ENCODE measurements around the gene BCL11B.
A peak's percentile ranks its signal among the peaks of the same experiment; 100 is the strongest.

Gene BCL11B

DNA sequence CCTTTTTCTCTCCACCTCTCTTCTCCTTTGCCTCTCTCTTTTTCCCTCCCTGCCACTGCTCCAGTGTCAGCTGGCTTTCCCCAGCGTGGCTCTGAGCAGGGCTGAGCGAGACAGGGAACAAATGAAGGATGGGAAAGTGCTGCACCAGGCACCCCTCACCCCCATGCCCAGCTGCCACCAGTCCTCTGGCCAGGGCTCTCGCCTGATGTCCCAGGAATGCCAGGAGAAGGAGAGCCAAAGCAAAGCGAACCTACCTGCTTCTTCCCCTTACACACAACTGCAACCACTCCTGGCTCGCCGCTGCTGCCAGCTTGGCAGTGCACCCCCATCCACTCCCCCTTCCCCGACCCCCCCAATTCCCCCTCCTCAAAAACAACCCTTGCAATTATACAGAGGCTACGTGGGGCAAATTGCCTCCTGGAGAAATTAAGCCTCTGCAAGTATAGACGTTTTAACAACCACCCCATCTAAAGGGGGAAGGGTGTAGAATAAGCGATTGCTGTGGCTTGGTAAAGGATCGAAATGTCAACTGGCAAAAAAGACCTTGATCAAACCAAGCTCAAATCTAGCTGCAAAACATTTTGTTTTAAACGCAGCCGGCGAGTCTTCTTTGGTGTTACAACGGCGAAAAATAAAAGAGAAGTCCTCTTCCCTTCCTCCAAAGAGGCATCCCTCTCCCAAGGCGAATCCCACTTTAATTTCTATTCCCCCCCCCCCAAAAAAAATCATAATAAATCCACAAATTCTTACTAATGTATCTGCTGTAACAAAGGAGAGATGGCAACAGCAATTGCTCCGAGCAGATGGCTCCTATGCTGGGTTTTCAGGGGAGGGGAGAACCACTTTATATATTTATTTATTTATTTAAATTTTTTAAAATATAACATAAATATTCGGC is 2.9 kb downstream of the BCL11B start:
- DNase-seq: no peak

DNA sequence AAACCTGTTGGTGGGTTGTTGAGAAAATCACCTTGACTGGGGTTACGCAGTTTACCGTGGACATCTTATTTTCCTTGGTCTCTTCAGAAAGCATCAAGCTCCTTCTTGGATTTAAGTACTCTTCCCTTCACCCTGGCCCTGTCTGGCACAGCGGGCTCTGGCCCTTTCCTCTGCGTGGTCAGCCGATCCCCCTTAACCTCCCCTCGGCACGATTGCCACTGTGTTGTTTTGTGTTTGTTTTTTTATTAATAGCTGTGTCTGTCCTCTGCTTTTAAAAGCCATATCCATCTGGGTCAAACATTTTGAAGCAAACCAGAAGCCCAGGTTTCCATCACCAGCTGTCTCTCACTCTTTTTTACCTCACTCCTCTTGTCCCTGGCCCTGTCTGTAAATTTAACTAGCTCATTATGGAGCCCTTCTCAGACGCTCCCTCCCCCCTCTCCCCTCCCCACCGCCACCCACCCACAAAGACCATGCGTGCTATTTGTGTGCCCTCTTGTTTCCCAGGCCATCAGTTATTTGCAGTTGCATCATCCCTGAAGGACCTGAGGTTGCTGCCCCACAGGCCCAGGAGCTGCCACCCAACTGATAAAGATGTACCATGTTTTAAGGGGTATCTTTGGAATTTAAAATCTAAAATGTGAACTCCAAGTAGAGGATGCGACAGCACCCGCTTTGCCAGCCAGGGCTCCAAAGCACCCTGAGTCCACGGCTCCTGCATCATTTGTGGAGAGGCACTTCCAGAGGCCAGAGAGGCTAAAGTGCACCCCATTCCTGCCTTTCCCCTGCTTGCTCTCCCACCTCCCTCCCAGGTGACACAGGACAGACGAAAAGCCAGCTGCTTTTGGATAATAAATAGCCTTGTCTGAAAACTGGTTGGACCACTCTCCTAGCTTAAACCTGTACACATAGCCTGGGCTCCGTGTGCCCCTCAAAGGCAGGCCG is 3.9 kb downstream of the BCL11B start:
- no peak for DNase-seq

DNA sequence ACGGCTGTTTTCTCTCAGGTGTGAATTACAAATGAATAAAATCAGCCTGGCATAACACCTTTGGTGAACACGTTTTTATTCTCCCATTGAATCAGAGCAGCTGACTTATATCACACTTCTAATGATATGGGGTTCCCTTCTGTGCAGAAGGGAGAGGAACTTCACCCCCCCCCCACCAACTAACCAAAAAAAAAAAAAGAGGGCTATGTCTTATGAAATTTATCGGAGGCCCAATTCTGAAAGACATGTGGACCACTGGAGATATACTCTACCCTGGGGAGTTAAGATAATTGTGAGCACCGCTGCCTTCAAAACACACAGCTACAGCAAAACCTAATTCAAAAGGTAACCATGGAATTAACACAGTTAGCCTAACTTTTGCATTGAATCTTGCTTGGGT is 4.6 kb downstream of the BCL11B start:
- DNase-seq: no peak

DNA sequence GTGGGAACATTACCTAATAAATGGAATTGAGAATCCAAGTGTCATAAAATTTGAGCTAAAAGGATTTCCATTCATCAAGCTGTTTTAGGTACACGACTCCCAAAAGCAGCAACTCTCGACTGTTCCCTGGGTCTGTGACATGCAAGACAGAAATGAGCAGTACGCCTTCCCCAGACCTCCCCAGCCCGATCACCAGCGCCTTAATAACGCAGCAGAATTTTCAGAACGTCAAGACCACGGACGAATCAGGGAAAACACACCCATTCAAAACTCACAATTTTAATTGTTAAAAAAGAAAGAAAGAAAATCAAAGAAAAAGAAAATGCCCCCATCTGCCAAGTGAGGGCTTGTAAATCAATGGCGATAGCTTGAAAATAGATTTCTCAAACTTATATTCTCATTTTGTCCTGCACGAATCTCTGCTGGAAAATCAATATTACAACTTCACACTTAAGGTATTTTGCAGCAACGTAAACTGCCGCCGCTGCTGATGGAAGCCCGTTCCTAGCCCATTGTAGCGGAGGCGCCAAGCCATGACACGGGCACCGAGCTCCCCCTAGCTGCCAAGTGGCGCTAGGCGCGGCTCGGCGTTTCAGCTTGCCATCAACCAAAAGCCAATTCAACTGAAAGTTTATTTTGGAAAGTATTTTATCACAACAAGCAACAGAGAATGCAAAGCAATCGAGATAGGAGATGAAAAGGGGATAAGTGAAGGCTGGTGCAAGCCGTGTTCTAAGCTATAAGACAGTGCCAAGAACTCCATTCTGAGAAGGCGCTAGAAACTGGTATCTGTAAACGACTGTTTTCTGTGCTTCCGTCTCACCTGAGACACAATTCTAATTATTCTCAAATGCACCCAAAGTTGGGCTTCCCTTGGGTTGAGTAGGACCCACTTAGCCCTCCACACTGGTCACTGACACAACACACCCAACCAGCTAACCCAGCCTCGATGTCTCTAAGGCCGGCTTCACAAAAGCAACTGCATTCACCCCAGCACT is 5.5 kb downstream of the BCL11B start:
- DNase-seq: peak in 47 of 51 donors; percentile 8 to 83 (median 54)

DNA sequence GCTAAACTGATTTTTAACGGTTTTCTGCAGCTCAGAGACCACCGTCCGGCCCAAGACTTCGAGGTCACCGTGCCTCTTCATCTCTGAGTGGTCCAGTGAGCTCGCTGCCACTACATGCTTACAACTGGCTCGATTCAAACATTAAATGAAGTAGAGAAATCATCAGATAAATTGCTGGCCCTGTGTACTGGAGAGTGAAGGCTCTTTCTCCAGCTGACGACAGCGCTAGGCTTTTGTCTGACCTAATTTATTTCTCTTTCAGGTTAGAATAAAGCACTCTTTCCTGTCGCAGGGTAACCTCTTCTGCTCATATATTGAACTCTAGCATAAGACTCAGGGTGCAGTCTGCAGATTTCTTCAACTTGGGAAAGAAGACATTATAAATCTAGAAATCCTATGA is 6.4 kb downstream of the BCL11B start:
- DNase-seq: no peak

DNA sequence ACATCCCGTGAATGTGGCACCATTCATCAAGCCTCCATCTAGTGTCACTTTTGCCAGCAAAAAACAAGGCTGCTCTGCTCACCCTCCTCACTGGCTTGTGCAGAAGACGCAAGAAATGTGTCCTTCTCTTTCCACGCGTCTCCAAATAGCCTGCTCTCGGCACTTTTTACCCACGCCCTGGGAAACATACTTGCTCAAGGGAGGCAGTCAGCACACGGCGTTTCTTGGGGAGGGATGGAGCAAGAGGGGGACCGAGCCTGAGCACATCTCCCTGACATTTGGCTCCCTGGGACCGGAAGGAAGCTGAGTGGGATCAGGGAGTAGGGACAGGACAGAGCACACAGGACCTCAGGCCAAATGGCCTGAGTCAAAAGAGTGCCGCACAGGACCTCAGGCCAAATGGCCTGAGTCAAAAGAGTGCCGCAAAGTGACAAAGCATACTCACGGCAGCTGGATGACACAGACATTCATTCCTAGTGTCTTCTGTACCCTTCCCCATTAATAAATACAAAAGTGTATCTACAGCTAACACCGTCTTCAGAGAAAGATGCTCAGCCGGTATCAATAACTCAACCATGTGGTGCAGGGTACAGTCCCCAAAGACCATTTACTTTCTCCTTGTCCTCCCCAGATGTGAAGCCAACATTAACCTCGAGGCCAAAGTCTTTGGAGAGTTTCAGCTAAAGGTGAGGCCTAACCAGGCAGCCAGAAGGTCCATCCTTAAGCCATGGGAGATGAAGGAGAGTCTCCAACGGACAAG is 7.1 kb downstream of the BCL11B start:
- no peak for DNase-seq

DNA sequence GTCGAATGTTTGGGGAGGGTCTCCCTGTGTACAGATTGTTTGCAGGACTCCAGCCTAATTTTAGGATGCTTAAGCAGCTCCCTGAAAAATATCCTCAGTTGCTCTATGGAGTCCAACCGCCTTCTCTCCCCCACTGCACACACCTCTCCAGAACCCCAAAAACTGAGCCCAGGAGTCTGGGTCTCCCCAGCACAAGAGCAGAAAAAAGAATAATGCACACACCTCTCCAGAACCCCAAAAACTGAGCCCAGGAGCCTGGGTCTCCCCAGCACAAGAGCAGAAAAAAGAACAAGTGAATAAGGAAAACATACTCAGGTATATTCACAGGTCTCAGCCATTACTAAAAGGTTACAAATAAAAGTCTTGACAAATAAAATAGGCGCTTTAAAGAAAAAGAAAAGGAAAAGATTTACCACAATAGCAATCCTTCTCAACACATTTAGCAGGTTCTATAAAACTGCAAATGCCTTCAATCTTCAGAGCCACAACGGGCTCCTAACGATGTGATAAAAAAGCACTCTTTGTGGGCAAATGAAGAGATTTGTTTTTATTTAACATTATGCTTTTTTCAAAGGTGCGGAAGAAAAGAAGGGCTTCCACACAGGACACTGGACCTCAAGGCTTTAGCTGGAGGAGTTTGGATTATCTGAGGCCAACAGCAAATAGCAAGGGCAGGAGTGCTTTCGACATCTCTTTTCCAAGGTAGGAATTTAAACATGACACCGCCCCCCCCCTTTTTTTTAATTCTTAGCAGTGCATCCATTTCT is 8.2 kb downstream of the BCL11B start:
- no peak for DNase-seq

DNA sequence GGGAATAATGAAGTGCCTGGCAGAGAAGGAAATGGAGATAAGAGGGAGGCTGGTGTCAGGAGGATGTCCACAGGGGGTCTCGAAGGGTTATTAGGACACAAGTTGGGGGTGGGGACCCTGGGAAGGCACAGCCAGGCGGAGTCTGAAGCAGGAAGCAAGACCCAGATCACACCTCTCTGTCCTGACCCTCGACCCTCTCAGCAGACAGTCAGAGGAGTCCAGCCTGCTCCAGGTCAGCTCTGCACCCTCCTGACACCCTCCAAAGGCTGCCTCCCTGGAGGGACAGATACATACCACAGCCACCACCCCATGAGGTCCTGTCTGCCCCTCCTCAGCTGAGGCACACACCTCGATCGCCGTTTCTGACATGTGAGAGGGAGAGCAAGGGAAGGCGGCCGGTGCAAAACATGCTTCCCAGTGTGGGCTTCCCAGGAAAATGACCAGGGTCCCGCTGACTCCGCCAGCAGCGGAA is 9.0 kb downstream of the BCL11B start:
- DNase-seq: no peak

DNA sequence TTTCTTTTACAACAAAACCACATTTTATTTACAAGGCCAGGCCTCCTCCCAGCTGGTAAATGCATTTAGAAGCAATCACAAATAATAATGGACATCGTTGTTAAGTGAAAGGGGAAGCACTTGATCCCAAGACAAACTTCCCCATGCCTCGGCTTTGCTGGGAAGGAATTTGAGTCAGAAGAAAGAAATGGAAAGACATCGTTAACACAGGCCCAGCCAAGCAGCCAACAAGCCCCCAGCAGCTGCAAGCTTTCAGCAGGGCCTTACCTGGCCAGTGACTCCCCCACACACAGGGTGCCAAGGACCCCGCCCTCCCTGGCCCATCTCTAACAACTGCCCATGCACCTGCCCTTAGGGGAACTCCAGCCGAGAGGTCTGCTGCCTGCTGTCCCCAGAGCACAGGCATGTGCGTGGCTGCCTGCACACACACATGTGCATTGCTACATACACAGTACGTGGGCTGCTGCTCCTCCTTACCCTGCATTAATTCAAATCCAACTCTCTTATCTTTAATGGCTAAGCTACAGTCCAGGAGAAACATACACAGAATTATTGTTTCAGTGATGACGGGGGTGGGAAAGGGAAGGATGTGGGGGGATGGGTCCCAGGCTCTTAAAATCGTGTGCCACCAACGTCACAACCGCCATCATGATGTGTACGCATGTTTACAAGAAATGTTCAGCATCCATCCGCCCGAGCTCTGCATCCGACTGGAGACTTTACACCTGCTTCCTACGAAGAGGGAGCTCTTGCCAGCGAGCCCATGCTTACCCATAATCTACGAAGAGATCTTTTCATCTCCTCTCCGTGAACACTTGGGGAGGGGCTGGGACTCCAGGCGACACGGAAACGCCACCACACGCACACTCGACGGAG is 9.8 kb downstream of the BCL11B start:
- DNase-seq: no peak

DNA sequence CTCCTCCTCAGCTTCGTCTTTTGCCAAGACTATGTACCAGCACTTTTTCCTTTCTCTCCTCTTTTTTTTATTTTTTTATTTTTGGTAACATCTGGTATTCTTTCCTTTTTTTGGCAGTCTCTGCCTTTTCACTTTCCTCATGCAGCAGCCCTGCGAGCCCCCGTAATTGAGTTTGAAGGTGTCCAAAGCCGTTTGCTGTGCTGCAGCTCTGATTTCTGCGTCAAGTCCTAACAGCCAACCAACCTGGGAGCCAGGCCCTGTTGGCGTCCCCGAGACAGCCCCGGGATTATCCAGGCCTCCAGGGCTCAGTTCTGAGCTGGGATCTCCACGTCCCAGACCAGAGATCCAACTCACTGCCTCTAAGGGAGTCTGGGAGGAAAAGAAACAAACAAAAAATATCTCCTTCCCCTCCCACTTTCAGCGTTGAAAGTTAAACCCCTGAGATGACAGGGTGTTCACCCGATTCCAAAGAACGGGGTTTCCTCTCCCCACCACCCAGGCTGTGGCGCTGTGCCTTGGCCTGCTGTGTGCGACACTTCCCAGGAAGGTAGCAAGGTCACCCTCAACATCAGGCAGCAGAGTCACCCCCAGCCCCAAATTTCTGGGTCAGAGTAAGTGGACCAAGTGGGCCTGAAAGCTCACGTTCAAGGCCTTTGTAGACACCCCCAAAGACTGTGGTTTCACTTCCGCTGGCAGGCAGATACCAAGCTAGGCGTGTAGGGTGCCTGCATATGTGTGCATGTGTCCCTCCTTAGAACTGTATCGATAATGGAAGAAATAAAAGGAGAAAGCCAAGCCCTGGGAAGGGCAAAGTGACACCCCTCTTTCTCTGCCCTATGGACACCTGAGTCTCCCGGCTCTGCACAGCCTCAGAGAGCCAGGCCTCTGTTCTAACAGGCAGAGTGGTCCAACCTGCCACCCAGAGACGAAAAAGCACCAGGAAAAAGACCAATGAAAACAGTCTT is 11.1 kb downstream of the BCL11B start:
- DNase-seq: no peak

DNA sequence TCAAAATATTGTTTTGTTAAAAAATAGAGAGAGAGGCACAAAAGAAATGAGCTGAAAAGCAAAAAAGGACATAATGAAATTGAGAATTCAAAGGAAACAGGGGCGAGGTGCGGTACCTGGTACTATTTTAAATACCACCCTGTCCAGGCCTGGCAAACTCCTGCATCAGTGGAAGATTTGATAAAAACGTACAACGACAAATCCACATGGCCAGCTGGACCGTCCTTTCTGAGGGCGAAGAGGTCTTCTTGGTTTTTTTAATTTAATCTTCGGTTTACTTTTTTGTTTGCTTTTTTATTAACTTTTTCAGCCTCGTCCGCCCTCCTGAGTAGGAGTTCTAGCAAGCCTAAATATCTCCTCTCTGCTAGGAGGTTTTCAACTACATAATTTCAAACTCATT is 11.9 kb downstream of the BCL11B start:
- DNase-seq: no peak

DNA sequence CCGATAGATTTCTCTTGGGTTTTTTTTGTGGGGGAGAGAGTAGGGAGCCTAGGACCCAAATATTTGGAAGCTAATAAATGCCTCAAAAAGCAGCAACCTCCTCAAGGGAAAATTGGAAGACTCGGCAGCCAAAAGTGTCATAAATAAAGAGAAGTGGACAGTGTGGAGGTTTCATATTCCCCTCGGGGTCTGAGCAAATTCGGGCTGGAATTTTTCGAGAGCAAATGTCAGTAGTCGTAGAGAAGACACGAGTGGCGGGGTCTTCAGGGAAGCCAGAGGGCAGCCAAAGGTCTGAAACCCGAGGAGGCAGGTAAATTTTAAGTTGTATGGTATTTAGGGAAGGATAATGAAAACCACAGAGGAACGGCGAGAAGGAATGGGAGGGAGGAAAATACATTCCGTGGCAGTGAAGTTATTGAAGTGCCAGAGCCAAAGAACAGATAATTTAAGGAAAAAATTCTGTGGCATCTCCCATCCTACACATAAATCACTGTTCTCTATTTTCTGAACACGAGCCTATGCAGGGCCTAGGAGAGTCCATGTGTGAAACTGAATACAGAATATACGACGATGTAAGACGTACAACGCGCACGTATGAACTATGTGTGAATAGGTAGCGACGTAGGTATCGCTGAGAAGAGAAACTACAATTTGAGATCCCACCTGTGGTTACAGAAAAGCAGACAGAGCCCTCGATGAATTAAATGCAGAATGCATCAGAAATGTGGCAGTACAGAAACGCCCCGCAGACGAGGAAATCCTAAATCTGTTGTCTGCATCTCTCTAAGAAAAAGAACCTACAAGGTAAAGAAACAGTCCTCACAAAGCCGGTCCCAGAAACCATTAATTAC is 12.9 kb downstream of the BCL11B start:
- DNase-seq: no peak

DNA sequence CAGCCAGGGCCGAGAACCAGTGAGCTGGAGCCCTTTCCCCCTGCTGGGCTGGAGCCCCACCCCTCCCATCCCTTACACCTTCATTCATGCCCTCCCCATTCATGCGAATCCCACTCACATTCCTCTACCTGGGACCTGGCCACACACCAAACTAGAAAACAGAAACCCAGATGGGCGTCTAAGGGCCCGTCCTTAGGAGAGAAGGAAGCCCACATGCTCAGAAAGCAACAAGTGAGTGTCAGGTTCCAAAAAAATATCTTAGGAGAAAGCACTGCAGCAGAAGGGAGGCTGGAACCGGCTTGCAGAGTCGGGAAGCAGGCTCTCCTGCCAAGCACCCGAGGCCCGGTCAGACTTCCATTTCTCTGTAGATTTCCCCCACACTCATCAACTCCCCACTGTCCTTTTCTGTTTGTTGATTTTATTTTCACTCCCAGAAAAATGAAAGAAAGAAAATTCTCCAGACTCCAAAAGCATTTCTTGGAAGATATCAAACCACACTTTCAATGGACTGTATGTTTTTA is 13.6 kb downstream of the BCL11B start:
- no peak for DNase-seq

DNA sequence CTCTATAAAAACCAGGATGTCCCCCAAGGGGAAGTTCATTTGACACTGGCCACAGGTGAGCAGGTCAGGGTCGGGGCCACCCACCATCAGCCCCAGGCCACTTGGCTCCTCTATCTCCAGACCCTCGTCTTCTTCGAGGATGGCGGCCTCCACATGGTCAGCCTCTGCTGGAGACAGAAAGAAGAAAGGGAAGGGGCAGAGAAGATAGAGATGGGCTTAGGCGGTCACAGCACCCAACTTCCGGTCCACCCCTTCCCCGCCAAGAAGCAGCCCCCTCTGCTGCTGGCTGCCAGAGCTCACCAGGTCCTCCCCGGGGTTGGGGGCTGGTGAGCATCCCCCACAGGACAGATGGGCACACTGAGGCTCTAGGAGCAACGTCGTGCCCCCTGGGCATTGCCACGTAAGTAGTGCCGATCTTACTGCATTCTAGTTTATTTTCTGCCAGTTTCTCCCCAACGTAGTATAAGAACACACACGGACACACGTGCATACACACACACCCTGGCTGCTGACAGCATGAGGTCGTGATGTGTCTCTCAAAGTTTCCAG is 14.2 kb downstream of the BCL11B start:
- no peak for DNase-seq

DNA sequence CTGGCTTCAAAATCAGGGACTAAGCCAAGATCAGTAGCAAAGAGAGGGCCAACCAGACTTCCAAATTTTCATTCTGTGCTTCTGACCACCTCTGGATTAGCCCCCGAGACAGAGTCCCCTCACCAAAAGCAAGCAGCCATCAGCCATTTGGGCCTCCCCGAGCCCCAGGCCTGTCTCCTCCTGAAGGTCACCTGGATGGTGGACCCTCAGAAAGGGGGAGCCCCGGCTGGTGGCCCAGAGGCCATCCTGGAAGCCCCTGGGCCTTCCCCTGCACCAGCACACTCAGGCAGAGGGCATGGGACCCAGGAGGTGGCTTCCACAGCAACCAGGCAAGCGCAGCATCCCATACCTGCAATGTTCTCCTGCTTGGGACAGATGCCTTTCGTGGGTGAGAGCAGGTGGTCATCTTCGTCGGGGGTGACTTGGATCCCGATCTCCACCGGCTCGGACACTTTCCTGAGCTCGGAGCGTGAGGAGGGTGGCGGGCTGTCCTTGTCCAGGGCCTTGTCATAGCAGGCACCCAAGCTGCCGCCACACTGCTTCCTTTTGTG is 14.8 kb downstream of the BCL11B start:
- no peak for DNase-seq

Data from hypothalamus (tissue), 51 donors.